RPMI7951 (cell line): Measurements from ENCODE around the gene SP100. TPM values are rescaled to one million over a fixed set of nuclear protein-coding genes. Genes with fewer than 3 reads are reported as not detected.

ENCODE experiments used
- DNase-seq: peaks from one replicate; pipeline ENCODE4 v3.0.0-alpha.2; 2012; ENCODE audit warnings: low read depth
- total RNA-seq: library from RNA; depleted of rRNA; stranded (reverse); fragments of >200 nt; shearing (Covaris generic); gene quantifications from 2 replicates; pipeline ENCODE4 v1.2.3, GENCODE V29; 2014

Gene SP100
- total RNA-seq, 1 experiment from 2014 or later = 129 TPM

DNA sequence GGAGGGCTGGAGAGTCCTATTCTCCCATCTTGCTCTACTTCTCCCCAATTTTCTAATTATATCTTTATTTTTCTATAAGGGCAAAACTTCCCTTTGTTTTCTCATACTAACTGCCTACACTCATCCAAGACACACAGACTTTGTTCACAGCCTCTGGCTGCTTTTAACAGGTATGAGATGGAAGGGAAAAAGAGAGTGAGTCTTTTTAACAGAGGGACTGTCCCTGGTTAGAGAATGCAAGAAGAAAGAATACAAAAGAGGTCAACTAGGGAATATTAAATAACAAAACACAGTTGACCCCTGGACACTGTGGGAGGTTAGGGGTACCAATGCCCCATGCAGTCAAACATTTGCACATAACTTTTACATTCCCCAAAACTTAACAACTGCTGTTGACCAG is 41.8 kb downstream of the SP100 start:
- no peak for DNase-seq

DNA sequence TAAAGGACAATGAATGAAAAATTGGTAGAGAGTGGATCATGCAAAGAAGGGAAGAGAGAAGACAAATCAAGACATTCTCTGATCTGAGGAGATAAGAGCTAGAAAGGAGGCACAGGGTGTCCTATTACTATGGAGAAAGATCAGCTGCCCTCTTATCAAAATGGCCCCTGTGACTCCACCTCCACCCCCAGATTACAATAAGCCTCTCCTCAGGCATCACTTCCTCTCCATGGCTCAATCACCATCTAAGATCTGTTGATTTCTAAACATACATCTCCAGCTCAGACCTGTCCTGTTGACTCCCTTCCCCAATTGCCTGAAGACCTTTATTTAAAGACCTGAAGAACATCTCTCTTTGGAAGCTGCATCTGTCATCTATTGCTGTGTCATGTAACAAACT is 43.2 kb downstream of the SP100 start:
- no peak for DNase-seq

DNA sequence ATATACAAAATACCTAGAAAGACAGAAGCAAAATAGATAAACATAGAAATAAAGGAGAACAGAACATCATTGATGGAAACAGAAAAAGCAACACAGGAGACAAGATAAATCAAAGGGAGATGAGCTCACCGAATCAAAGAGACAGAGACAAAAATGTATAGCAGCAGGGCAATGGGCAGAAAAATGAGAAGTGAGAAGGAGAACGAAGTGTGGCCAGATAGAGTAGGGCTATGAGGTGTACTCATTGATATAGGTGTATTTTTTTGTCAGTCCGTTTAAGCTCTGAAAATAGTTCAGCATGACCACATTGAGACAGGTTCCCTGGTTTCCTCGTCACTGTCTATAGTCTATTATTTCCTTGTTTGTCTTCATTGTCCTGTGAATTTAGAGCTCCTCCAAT is 55.1 kb downstream of the SP100 start:
- DNase-seq = no peak

DNA sequence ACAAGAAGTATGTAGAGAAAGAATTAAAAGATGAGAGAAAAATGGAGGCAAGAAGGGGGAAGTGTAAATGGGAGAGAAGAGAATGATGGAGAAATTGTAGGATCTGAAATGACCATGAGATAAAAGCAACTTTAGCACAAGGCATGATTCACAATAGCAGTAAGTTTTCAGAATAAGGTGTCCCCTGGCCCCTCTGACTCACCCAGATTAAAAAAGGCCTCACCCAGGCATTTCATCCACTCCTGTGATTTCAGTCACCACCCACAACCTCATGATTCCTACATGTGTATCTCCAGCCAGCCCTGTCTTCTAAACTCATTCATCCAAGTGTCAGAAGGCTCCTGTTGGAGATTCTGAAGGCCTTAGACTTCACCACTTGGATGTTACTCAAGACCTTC is 56.6 kb downstream of the SP100 start:
- peak; percentile 46 for DNase-seq

DNA sequence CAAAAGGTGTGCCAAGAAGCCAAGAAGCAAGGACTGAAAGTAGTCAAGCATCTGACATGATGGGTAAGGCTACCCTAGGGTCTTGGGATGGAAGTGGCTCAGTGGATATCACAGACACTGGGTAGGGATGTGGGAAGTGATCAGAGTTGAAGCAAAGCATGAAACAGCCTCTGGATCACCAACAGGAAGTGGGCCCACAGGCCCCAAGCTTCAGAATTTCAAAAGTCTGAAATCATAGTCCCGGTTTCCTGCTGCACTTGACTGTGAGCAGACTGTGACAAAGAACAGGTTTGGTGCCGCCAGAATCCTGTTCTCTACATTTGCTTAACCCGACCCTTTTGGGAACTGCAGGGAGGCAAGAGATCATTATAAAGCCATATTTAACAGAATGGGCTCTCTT is 57.4 kb downstream of the SP100 start:
- DNase-seq = no peak

DNA sequence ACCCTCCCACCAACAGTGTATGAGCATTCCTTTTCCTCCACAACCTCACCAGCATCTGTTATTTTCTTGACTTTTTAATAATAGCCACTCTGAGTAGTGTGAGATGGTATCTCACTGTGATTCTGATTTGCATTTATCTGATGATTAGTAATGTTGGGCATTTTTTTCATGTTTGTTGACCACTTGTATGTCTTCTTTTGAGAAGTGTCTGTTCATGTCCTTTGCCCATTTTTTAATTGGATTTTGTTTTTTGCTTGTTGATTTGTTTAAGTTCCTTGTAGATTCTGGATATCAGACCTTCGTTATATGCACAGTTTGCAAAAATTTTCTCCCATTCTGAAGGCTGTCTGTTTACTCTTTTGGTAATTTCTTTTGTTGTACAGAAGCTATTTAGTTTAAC is 59.1 kb downstream of the SP100 start:
- DNase-seq = no peak

DNA sequence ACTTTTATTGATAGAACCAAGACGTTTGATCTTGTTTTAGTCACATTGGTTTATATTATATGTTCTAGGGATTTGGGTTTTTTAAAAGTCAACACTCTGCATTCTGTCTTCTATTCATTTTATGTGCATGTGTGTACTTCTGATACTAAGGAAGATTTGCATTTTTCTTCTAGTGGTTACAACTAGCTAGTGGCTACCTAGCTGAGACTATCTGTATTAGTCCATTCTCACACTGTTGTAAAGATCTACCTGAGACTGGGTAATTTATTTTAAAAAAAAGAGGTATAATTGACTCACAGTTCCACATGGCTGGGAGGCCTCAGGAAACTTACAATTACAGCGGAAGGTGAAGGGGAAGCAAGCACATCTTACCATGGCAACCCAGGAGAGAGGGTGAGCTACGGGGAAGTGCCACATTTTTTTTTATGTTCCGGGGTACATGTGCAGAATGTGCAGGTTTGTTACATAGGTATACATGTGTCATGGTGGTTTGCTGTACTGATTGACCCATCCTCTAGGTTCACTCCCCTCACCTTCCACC is 69.9 kb downstream of the SP100 start:
- no peak for DNase-seq

DNA sequence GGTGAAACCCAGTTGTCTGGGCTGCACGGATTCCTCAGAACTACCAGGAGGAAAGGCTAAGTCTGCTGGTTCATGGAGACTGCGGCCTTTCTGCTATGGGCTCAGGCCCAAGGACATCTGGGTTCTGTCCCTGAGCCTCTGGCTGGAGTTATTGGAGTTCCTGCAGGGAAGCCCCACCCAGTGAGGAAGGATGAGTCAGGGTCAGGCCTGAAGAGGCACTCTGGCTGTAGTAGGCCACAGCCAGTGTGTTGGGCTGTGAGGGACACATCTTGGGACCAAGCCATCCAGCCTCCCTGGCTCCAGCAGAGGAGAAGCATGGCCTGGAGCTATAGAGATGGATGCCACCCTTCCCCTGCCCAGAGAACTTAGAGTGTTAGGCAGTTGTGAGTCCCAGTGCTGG is 75.2 kb downstream of the SP100 start:
- peak; percentile 77 for DNase-seq

DNA sequence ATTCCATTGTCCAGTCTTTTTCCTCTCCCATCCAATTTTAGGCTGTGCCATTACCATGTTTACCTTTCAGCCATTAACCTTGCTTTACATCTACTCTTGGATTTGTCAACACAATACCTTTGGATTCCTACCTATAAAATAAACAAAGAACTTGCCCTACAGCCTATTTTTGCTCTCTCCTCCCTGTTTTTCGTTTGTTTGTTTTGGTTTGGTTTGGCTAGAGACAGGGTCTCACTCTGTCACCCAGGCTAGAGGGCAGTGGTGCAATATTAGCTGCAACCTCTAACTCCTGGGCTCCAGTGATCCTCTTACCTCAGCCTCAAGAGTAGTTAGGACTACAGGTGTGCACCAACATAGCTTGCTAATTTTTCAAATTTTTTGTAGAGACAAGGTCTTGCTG is 76.1 kb downstream of the SP100 start:
- DNase-seq = no peak

DNA sequence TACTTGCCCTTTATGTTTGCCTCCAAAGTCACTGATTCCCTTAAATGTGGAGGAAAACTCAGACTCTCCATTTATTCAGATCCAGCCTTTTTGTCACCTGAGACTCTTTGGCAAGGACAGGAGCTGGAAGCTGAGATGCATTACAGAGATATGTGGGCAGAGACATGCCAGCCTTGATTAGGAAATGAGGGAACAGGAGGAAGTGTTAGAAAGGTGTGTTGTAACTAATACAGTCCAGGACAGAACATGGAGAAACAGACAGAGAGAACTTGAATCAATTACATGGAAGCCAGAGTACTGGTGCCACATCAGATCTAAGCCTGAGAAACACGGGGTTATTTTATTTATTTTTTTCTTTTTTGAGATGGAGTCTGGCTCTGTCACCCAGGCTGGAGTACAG is 79.0 kb downstream of the SP100 start:
- no peak for DNase-seq

DNA sequence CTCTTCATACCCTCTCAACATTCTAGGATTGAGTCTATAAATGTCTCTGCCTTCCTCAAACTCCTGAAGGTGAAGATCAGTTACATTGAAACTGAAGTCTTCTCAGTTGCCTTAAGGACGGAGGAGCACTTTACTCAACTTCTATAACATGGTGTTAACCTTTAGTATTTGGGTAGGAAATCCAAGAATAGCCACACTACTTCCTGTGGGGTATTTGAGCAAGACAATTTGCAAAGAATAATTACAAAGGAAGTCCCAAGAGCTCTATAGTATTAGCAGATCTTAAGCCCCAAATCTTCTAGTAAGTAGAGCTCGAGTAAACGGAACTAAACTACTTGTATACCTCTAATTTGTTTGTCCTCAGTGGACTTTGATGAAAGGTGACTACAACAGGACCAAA is 80.9 kb downstream of the SP100 start:
- DNase-seq = no peak

DNA sequence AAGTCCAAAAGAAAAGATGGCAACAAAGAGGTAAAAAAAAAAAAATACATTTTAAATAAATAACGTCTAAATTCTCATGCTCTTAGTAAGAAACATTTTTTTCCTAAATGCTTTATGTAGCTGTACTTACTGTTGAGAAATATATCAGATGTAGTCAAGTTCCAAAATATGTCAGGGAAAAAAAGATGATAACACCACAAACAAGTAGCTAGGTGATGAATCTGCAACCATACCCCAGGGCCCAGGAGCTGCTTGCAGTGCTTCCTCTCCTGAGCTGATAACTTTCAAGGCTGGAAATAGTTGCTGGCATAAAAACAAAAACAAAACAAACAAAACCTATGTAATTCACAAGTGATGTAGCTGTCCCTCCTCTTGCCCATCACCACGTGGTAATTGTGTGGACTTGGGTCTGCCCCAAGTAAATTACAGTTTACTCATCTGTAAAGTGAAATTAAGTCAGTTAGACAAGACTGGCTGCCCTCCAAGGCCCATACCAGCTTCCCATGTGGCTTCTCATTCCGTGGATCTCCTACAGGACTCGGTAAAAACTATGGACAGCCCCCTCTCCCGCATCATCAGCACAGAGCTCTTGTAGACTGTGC is 82.6 kb downstream of the SP100 start:
- DNase-seq = no peak

DNA sequence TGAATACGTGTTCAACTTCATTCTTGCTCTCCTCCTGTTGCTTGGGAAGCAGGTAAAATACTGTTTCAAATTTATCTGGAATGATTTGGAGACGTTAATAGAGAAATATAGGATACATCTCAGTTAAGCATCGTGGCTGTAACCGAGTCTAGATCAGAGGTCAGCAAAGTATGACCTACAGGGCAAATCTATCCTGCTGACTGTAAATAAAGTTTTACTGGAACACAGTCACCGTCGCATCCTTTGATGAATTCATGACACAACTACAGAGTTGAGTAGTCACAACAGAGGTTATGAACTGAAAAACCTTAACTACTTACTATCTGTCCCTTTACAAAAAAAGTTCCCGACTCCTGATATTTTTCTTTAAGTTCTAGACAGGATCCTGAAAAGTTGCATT is 86.6 kb downstream of the SP100 start:
- no peak for DNase-seq

DNA sequence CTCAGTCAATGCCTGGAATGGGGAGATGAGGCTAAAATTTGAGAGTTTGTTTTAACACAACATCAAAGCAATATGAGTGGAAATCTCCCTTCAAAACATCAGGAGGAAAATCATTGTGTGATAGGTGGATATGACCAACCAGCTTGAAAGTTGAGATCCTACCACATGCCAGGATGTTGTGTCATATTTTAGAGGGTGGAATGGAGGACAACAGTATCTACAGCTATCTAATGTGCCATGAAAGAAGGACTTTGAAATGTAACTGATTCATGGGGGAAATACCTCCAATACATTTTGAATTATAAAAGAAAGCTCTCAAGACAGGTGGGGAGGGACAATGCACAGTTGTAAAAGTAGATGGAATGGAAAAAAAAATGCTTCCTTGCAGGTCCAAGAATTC is 87.8 kb downstream of the SP100 start:
- DNase-seq = no peak

DNA sequence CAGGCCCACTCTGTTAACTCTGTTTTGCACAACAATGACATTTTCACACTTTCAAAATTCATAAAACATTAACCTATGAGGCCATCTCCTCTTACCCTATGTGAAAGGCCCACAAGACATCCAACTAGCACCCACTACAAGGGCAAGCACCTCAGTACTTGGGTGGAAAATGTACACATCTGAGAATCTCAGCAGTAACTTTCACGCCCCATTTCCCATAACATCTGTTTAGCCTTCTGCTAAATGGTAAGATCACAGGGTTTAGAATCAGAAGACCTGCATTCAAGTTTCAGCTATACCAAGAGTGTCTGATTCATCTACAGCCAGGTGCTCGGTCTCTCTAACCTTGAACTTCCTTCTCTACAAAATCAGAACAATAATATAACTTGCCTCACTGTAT is 89.2 kb downstream of the SP100 start:
- no peak for DNase-seq

DNA sequence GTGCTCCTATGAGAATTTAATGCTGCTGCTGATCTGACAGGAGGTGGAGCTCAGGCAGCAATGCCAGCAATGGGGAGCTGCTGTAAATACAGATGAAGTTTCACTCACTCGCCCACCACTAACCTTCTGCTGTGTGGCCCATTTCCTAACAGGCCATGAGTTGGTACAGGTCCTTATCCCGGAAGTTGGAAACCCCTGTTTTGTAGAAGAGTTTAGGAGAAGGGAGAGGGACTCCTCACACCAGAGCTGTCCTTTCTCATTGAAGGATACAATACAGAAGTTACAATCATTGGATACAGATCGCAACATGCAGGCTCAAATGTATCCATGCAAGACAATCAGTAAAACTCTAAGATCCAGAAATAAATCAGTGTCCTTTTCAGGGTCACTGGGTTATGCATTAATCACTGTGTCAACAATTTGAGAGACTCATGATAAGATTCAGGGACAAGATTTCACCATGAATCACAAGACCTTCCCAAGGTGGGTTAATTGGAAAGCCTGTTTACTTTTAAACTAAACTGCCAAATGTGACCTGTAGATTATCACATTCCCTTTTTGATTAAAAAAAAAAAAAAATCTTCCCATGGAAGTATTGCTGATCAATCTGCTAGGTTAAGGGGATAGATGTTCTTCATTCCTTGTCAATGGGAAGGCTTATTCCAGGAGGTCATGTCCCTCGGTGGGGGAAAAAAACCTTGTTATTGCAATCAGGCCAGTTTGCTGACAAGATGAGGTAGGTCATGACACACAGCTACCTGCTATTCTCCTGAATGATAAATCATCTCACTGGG is 97.2 kb downstream of the SP100 start:
- no peak for DNase-seq

DNA sequence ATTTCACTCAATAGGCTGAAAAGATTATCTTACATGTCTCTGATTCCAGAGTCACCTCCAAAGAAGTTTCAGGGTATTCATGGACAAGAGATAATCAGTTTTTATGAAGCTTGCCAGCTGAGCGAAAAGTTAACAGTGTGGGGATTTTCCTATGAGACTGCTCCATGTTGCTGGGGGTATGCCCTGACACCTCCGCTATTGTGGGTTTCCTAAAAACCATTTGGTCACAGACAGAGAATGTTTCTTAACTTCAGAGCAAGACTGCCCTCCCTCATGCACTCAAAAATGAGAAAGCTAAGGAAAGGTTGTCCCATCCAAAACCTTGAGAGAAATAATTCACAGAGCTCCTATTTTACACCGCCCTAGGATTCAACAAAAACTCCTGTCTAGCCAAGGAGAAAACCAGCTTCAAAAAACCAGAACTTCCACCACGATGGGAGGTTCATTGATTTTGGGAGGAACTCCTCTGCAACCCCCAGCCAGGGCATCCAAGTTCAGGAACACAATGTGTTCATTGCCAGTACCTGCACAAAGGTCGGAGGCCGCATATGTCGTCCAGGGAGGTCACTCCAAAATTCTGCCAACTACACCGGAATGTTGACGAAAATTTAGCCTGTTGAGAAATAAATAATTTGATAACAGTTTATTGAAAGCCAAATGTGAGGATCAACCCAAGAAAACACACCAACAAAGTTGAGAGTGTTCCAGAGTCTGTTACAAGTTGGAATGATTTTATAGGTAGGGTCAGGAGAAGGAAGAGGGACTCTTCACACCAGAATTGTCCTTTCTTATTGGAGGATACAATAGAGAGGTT is 104.3 kb downstream of the SP100 start:
- no peak for DNase-seq

DNA sequence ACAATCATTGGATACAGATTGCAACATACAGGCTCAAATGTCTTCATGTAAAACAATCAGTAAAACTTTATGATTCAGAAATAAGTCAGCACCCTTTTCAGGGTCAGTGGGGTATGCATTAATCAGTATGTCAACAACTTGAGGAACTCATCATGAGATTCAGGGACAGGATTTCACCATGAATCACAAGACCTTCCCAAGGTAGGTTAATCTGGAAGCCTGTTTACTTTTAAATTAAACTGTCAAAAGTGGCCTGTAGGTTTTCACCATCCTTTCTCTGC is 104.8 kb downstream of the SP100 start:
- peak; percentile 28 for DNase-seq

DNA sequence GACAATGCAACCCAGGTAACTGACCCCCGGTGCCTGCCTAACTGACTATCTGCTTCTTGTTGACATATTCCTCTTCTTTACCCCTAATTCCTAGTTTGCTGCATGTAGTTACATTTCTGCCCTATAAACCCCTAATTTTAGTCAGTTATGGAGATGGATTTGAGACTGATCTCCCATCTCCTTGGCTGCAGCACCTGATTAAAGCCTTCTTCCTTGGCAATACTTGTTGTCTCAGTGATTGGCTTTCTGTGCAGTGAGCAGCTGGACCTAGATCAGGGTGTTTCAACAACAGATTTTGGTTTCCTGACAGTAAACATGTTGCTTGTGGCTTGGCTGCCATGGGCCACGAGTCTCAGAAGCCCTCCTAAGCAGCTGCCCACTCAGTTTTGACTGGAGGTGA is 105.4 kb downstream of the SP100 start:
- DNase-seq = no peak

DNA sequence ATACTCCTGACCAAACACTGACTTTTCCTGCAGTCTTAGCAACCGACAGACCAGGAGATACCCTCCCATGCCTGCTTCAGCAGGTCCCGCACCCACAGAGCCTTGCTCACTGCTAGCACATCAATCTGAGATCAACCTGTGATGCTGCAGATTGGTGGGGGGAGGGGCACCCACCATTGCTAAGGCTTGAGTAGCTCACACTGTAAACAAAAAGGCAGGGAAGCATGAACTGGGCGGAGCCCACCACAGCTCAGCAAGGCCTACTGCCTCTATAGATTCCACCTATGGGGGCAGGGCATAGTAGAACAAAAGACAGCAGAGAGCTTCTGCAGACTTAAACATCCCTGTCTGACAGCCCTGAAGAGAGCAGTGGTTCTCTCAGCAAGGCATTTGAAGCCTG is 109.7 kb downstream of the SP100 start:
- DNase-seq = no peak

DNA sequence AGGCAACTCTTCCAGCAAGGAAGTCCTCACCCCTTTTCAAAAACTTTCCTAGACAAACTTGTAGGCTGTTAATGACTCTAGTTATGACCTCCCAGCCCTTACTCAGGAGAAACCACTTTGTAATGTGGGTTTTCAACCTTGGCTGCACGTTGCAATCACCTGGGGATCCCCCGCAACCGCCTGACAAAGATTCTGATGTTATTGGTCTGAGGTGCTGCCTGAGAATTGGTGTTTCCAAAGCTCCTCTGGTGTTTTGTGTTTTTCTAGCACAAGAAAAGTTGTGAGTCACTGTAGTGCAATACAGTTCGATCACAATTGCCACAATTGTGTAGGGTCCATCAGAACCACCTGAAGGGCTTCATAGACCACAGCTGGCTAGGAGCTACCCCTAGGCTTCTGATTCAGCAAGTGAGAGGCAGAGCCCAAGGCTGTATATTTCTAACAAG is 121.6 kb downstream of the SP100 start:
- DNase-seq = no peak

DNA sequence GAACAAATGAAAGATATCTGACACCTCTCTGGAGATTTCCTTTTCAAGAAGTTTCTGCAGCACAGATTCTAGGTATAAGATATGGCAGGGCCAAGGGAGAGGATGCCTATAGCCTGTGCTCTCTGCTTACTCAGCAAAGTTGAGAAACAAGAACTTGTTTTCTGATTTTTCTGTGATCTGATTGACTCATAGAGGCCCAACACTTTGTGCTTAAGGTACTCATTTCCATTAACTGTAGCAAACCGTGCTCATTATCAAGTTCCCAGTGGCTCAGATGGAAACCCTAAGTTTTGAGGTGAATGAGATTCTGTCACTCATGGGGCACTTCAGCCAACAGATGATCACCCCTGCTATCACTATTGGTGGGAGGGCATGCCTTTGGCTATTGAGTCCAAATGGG is 124.3 kb downstream of the SP100 start:
- no peak for DNase-seq

DNA sequence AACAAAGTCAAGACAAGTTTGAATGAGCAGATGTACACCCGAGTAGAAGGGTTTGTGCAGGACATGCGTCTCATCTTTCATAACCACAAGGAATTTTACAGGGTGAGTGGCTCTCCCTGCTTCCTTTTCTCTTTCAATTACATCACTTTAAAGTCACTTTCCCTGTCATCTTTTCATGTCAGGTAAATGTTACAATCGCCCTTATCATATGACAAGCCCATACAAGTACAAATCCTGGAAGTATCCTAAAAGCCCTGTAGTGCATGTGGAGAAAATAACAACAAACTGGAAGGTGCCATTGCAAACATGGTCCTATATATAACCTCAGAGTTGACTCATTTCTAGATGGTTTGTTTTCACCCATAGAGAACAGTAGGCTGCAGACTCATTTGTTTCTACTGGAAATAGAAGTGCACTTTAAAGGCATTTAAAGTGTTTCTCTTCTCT is 126.0 kb downstream of the SP100 start:
- peak; percentile 11 for DNase-seq
